SK-MEL-5 (cell line): ENCODE results near the gene STAU1. TPM values are rescaled to one million over a fixed set of nuclear protein-coding genes. Genes with fewer than 3 reads are reported as not detected.
A peak's percentile ranks its signal among the peaks of the same experiment; 100 is the strongest.
"Not testable (repeated sequence)": the region's sequence is repeated elsewhere in the genome, so short reads cannot be mapped to it uniquely, and the experiment has no call there.

Experiments used
- DNase-seq: peaks from one replicate; pipeline ENCODE4 v3.0.0-alpha.2; 2016; ENCODE audit warnings: low read depth, low spot score
- in situ Hi-C: cut with HindIII; loops from 2 replicates; pipeline ENCODE4 v1.10.0; 2016; ENCODE audit warnings: low sequenced_read_pairs, high pct_unique_total_duplicates, low pct_unique_long_range_greater_than_20kb
- total RNA-seq: library from RNA; depleted of rRNA; stranded (reverse); fragments of >200 nt; shearing (Covaris generic); gene quantifications from 2 replicates; pipeline ENCODE4 v1.2.3, GENCODE V29; 2014

The STAU1 gene
- total RNA-seq, 1 experiment from 2014 or later: 42.4 TPM

GRCh38 chr20:49147296-49147695 lies 40.8 kb downstream of the STAU1 start:
- in situ Hi-C loops: no loop called here
- DNase-seq: no peak

GRCh38 chr20:49146442-49147225 lies 41.5 kb downstream of the STAU1 start:
- no peak for DNase-seq
- in situ Hi-C loops: no loop called here

- in situ Hi-C loops: no loop called here
- no peak for DNase-seq
Measured at GRCh38 chr20:49140834-49141233, 47.3 kb downstream of the STAU1 start.

- no peak for DNase-seq
- in situ Hi-C loops: no loop called here
Measured at GRCh38 chr20:49140411-49140810, 47.7 kb downstream of the STAU1 start.

GRCh38 chr20:49138431-49138830 lies 49.7 kb downstream of the STAU1 start:
- DNase-seq: no peak
- in situ Hi-C loops: loop anchor here (10.0 kb wide), 1 partner anchor 46 kb away; the partner anchor contains the start of gene STAU1

- no peak for DNase-seq
- in situ Hi-C loops: loop anchor here (10.0 kb wide), 1 partner anchor 48 kb away; the partner anchor contains the start of gene STAU1
Measured at GRCh38 chr20:49136817-49137571, 51.1 kb downstream of the STAU1 start.

GRCh38 chr20:49134797-49135196 lies 53.3 kb downstream of the STAU1 start:
- not testable (repeated sequence) for DNase-seq
- in situ Hi-C loops: loop anchor here (10.0 kb wide), 1 partner anchor 50 kb away; the partner anchor contains the start of gene STAU1

- DNase-seq: no peak
- in situ Hi-C loops: loop anchor here (10.0 kb wide), 1 partner anchor 51 kb away; the partner anchor contains the start of gene STAU1
Measured at GRCh38 chr20:49133571-49133970, 54.6 kb downstream of the STAU1 start.

GRCh38 chr20:49132995-49133478 lies 55.1 kb downstream of the STAU1 start:
- peak; percentile 82 for DNase-seq
- in situ Hi-C loops: loop anchor here (10.0 kb wide), 1 partner anchor 52 kb away; the partner anchor contains the start of gene STAU1

- DNase-seq: no peak
- in situ Hi-C loops: no loop called here
Measured at GRCh38 chr20:49123982-49124381, 64.2 kb downstream of the STAU1 start.

GRCh38 chr20:49122920-49123319 lies 65.2 kb downstream of the STAU1 start:
- DNase-seq: no peak
- in situ Hi-C loops: no loop called here

GRCh38 chr20:49119988-49120387 lies 68.1 kb downstream of the STAU1 start:
- in situ Hi-C loops: no loop called here
- no peak for DNase-seq

GRCh38 chr20:49118307-49118706 lies 69.8 kb downstream of the STAU1 start:
- in situ Hi-C loops: no loop called here
- DNase-seq: no peak

- in situ Hi-C loops: no loop called here
- peak; percentile 30 for DNase-seq
Measured at GRCh38 chr20:49115564-49115963, 72.6 kb downstream of the STAU1 start.

GRCh38 chr20:49112596-49113274 lies 75.4 kb downstream of the STAU1 start:
- in situ Hi-C loops: no loop called here
- no peak for DNase-seq

- no peak for DNase-seq
- in situ Hi-C loops: no loop called here
Measured at GRCh38 chr20:49110767-49111694, 77.1 kb downstream of the STAU1 start.

- in situ Hi-C loops: no loop called here
- no peak for DNase-seq
Measured at GRCh38 chr20:49106328-49106727, 81.8 kb downstream of the STAU1 start.
